Ovary (tissue), 3 donors: ENCODE measurements around the gene SIRT1.

Experiments
- CTCF ChIP-seq, 3 donors: fragments of 450-650 bp in 2 of 3; fragments of 200-600 bp in 1 of 3; IDR thresholded peaks; one replicate each; pipeline versions ENCODE4 v1.5.1 to v1.8.0; 2016 to 2022; ENCODE audit warnings: antibody characterized with exemption in 3 of 3, mild to moderate bottlenecking in 1 of 3
- POLR2A ChIP-seq: fragments of 450-650 bp; IDR thresholded peaks from one replicate; pipeline ENCODE4 v1.6.1; 2017; ENCODE audit warnings: antibody characterized with exemption, mild to moderate bottlenecking, moderate library complexity
- donor health status: DM: no; HTN: no; CAD: no.

GRCh38 chr10:67959839-67960476, 75.5 kb downstream of the SIRT1 start:
- TF ChIP-seq CTCF (IDR thresholded peaks at IDR 0.05), result no peak
- no peak for TF ChIP-seq POLR2A
